ENCODE measurements around the gene DOCK3.

Gene DOCK3

GRCh38 chr3:51373658-51374421, 699.1 kb downstream of the DOCK3 start:
- no peak for TF ChIP-seq CTCF (IDR thresholded peaks at IDR 0.05)

GRCh38 chr3:51374456-51374855, 699.7 kb downstream of the DOCK3 start:
- TF ChIP-seq CTCF (IDR thresholded peaks at IDR 0.05): no peak
- Histone ChIP-seq H3K4me1 (no peaks in the 10 kb centered on the region), H3K4me3 (no peak overlapping the region), H3K27ac (no peak overlapping the region), H3K9me3 (no peaks in the 10 kb centered on the region), H3K36me3 (no peaks in the 10 kb centered on the region), H3K27me3 (no peaks in the 10 kb centered on the region)
- intact Hi-C loops (cut with DNase I; ENCODE audit: low total_unique reads): loop anchor here (10.0 kb wide), 2 partner anchors 270 to 700 kb away; partner anchors contain the start of gene DOCK3
- peak in 1 of 2 donors; percentile 50 for DNase-seq

More at GRCh38 chr3:51373658-51374421, 699.1 kb downstream of the DOCK3 start:
- DNase-seq: peak in 1 of 2 donors; percentile 47
- no peaks in the 10 kb centered on the region for H3K4me1 ChIP-seq
- no peaks in the 10 kb centered on the region for H3K9me3 ChIP-seq
- H3K27ac ChIP-seq: no peak overlapping the region
- no peaks in the 10 kb centered on the region for H3K36me3 ChIP-seq
- H3K27me3 ChIP-seq: no peaks in the 10 kb centered on the region
- H3K4me3 ChIP-seq: no peak overlapping the region
- intact Hi-C loops (cut with DNase I; ENCODE audit: low total_unique reads): loop anchor here (10.0 kb wide), 2 partner anchors 269 to 699 kb away; partner anchors contain the start of gene DOCK3

- Histone ChIP-seq H3K4me3 (no peak overlapping the region), H3K27ac (no peak overlapping the region), H3K9me3 (no peaks in the 10 kb centered on the region), H3K27me3 (no peaks in the 10 kb centered on the region), H3K4me1 (no peaks in the 10 kb centered on the region), H3K36me3 (no peaks in the 10 kb centered on the region)
- TF ChIP-seq CTCF (IDR thresholded peaks at IDR 0.05): no peak
- peak in 1 of 2 donors; percentile 25 for DNase-seq
- intact Hi-C loops (cut with DNase I; ENCODE audit: low total_unique reads): loop anchor here (10.0 kb wide), 2 partner anchors 270 to 700 kb away; partner anchors contain the start of gene DOCK3
Measured at GRCh38 chr3:51375136-51375535, 700.4 kb downstream of the DOCK3 start.

GRCh38 chr3:51375571-51375970, 700.8 kb downstream of the DOCK3 start:
- Histone ChIP-seq H3K9me3 (no peaks in the 10 kb centered on the region), H3K27me3 (no peaks in the 10 kb centered on the region), H3K4me1 (no peaks in the 10 kb centered on the region), H3K27ac (no peak overlapping the region), H3K4me3 (no peak overlapping the region), H3K36me3 (no peaks in the 10 kb centered on the region)
- no peak for TF ChIP-seq CTCF (IDR thresholded peaks at IDR 0.05)
- intact Hi-C loops (cut with DNase I; ENCODE audit: low total_unique reads): loop anchor here (10.0 kb wide), 2 partner anchors 271 to 701 kb away; partner anchors contain the start of gene DOCK3
- peak in 1 of 2 donors; percentile 39 for DNase-seq

GRCh38 chr3:51378065-51378464, 703.3 kb downstream of the DOCK3 start:
- DNase-seq: peak in 1 of 2 donors; percentile 37
- H3K27ac ChIP-seq: no peak overlapping the region
- no peak overlapping the region for H3K4me3 ChIP-seq
- no peaks in the 10 kb centered on the region for H3K4me1 ChIP-seq
- intact Hi-C loops (cut with DNase I; ENCODE audit: low total_unique reads): loop anchor here (10.0 kb wide), 2 partner anchors 273 to 703 kb away; partner anchors contain the start of gene DOCK3
- no peak for TF ChIP-seq CTCF (IDR thresholded peaks at IDR 0.05)
- H3K9me3 ChIP-seq: no peaks in the 10 kb centered on the region
- H3K27me3 ChIP-seq: no peaks in the 10 kb centered on the region
- no peaks in the 10 kb centered on the region for H3K36me3 ChIP-seq

All from tibial artery (tissue), 4 donors.